Measurements from ENCODE around the gene DISC1. TPM values are rescaled to one million over a fixed set of nuclear protein-coding genes. Genes with fewer than 3 reads are reported as not detected.

The DISC1 gene
- total and polyA plus RNA-seq, 2 donors (not counting 1 experiment from before 2014, with no cell fraction given), result 2.7 to 4.3 TPM

DNA sequence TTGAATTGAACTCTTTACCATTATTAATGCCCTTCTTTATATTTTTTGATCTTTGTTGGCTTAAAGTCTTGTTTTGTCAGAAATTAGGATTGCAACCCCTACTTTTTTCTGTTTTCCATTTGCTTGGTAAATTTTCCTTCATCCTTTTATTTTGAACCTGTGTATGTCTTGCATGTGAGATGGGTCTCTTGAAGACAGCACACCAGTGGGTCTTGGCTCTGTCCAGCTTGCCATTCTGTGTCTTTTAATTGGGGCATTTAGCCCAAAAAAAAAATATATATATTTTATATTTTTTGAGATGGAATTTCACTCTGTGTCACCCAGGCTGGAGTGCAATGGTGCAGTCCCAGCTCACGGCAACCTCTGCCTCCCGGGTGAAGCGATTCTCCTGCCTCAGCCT lies 33.6 kb downstream of the DISC1 start:
- no peak overlapping the region for H2AFZ ChIP-seq (ENCODE audit: insufficient read depth, low read depth, low read length, poor library complexity, severe bottlenecking)
- intact Hi-C loops (cut with micrococcal nuclease), result no loop called here
- no peaks in the 10 kb centered on the region for H4K20me1 ChIP-seq (ENCODE audit: control insufficient read depth, insufficient read depth, low read length, poor library complexity, severe bottlenecking)
- H3K27me3 ChIP-seq (replicated peaks in 1 of 4; ENCODE audit: control extremely low read depth in 1 of 4, control insufficient read depth in 3 of 4, insufficient read depth in 4 of 4, low read length in 3 of 4), result peaks cover 0 to 4% (median 0%) of the 10 kb centered on the region in 4 experiments
- CTCF ChIA-PET, result no interaction called here
- H3K36me3 ChIP-seq (replicated peaks in 1 of 2; ENCODE audit: control extremely low read depth in 1 of 2, control insufficient read depth in 1 of 2, extremely low read depth in 1 of 2, insufficient read depth in 2 of 2, low read length in 1 of 2), result no peaks in the 10 kb centered on the region
- WGBS (ENCODE audit: insufficient coverage), result 100% methylated on average over 3 of the region's 3 CpGs
- peaks cover 19% of the 10 kb centered on the region for H3K9me3 Mint-ChIP-seq (ENCODE audit: insufficient read depth)
- no peak for TF ChIP-seq EZH2 (IDR thresholded peaks at IDR 0.05; ENCODE audit: borderline replicate concordance, insufficient read depth, low read depth, low read length, poor library complexity, severe bottlenecking)
- TF ChIP-seq, protein P1, sequence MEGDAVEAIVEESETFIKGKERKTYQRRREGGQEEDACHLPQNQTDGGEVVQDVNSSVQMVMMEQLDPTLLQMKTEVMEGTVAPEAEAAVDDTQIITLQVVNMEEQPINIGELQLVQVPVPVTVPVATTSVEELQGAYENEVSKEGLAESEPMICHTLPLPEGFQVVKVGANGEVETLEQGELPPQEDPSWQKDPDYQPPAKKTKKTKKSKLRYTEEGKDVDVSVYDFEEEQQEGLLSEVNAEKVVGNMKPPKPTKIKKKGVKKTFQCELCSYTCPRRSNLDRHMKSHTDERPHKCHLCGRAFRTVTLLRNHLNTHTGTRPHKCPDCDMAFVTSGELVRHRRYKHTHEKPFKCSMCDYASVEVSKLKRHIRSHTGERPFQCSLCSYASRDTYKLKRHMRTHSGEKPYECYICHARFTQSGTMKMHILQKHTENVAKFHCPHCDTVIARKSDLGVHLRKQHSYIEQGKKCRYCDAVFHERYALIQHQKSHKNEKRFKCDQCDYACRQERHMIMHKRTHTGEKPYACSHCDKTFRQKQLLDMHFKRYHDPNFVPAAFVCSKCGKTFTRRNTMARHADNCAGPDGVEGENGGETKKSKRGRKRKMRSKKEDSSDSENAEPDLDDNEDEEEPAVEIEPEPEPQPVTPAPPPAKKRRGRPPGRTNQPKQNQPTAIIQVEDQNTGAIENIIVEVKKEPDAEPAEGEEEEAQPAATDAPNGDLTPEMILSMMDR (IDR thresholded peaks at IDR 0.05), result no peak
- ATAC-seq (ENCODE audit: low read depth), result no peak
- H3K27ac Mint-ChIP-seq, result no peak overlapping the region
- H3K9me3 ChIP-seq (ENCODE audit: control extremely low read depth in 1 of 3, control insufficient read depth in 2 of 3, insufficient read depth in 1 of 3, low read length in 2 of 3), result peaks cover 6 to 18% (median 16%) of the 10 kb centered on the region in 3 donors
- no peak overlapping the region for H3K27ac ChIP-seq (ENCODE audit: low read length in 2 of 2)
- no peak overlapping the region for H3K4me2 ChIP-seq (replicated peaks; ENCODE audit: low read depth, low read length, poor library complexity, severe bottlenecking)
- no peak for DNase-seq
- H3K4me3 Mint-ChIP-seq, result no peak overlapping the region
- no peak overlapping the region for H3K4me3 ChIP-seq (ENCODE audit: control extremely low read depth in 1 of 5, extremely low read depth in 1 of 5, insufficient read depth in 1 of 5, low read depth in 2 of 5, low read length in 4 of 5)
- H3K79me2 ChIP-seq (ENCODE audit: control insufficient read depth, insufficient read depth, low read length), result peaks cover 14% of the 10 kb centered on the region
- POLR2A ChIA-PET, result no interaction called here
- no peak overlapping the region for H3K9ac ChIP-seq (ENCODE audit: low read length)
- H3K4me1 Mint-ChIP-seq, result peaks cover 9% of the 10 kb centered on the region
- H3K27me3 Mint-ChIP-seq, result peaks cover 25% of the 10 kb centered on the region
- H3K4me1 ChIP-seq (ENCODE audit: control insufficient read depth in 2 of 2, insufficient read depth in 2 of 2, low read length in 2 of 2), result no peaks in the 10 kb centered on the region

DNA sequence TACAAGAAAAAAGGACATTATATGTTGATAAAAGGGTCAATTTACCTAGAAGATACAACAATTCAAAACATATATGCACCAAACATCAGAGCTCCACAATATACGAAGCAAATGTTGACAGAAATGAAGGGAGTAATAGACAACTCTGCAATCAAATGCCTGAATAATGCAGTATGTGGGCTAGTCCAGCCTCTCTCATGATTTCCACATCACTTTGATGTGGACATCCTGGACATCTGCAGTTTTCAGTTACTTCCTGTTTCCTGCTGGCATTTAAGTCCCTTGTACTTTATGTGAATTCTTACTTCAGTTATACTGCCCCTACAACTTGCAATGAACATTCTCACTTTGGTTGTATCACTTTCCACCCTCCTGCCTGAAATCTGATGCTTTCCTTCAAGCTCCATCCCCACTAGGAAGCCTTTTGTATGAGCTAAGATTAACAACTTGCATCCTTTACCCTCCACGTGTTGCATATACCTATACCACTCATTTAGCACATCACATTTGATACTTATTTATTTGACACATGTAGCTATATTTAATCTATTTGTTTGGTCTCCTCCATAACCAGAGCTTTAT lies 36.7 kb downstream of the DISC1 start:
- peaks cover 7% of the 10 kb centered on the region for H3K79me2 ChIP-seq (ENCODE audit: control insufficient read depth, insufficient read depth, low read length)
- H3K27ac ChIP-seq (ENCODE audit: low read length in 2 of 2), result no peak overlapping the region
- H3K27me3 Mint-ChIP-seq, result peaks cover 15% of the 10 kb centered on the region
- ATAC-seq (ENCODE audit: low read depth), result no peak
- H3K27me3 ChIP-seq (replicated peaks in 1 of 4; ENCODE audit: control extremely low read depth in 1 of 4, control insufficient read depth in 3 of 4, insufficient read depth in 4 of 4, low read length in 3 of 4), result peaks cover 0 to 4% (median 0%) of the 10 kb centered on the region in 4 experiments
- intact Hi-C loops (cut with micrococcal nuclease), result no loop called here
- DNase-seq, result no peak
- ChIA-PET POLR2A (no interaction called here), CTCF (no interaction called here)
- WGBS (ENCODE audit: insufficient coverage), result no CpG with 5 or more reads among the region's 2 CpGs
- H2AFZ ChIP-seq (ENCODE audit: insufficient read depth, low read depth, low read length, poor library complexity, severe bottlenecking), result no peak overlapping the region
- peaks cover 12% of the 10 kb centered on the region for H3K9me3 Mint-ChIP-seq (ENCODE audit: insufficient read depth)
- H3K4me1 Mint-ChIP-seq, result peaks cover 5% of the 10 kb centered on the region
- no peaks in the 10 kb centered on the region for H3K36me3 ChIP-seq (replicated peaks in 1 of 2; ENCODE audit: control extremely low read depth in 1 of 2, control insufficient read depth in 1 of 2, extremely low read depth in 1 of 2, insufficient read depth in 2 of 2, low read length in 1 of 2)
- no peak overlapping the region for H3K9ac ChIP-seq (ENCODE audit: low read length)
- H4K20me1 ChIP-seq (ENCODE audit: control insufficient read depth, insufficient read depth, low read length, poor library complexity, severe bottlenecking), result no peaks in the 10 kb centered on the region
- H3K4me3 ChIP-seq (ENCODE audit: control extremely low read depth in 1 of 5, extremely low read depth in 1 of 5, insufficient read depth in 1 of 5, low read depth in 2 of 5, low read length in 4 of 5), result no peak overlapping the region
- TF ChIP-seq, protein P1 (IDR thresholded peaks at IDR 0.05), result no peak
- TF ChIP-seq EZH2 (IDR thresholded peaks at IDR 0.05; ENCODE audit: borderline replicate concordance, insufficient read depth, low read depth, low read length, poor library complexity, severe bottlenecking), result no peak
- no peak overlapping the region for H3K4me3 Mint-ChIP-seq
- no peaks in the 10 kb centered on the region for H3K4me1 ChIP-seq (ENCODE audit: control insufficient read depth in 2 of 2, insufficient read depth in 2 of 2, low read length in 2 of 2)
- no peak overlapping the region for H3K4me2 ChIP-seq (replicated peaks; ENCODE audit: low read depth, low read length, poor library complexity, severe bottlenecking)
- H3K27ac Mint-ChIP-seq, result no peak overlapping the region
- peaks cover 6 to 18% (median 16%) of the 10 kb centered on the region in 3 donors for H3K9me3 ChIP-seq (ENCODE audit: control extremely low read depth in 1 of 3, control insufficient read depth in 2 of 3, insufficient read depth in 1 of 3, low read length in 2 of 3)
